H4 (cell line): Measurements from ENCODE around the gene STKLD1. TPM values are rescaled to one million over a fixed set of nuclear protein-coding genes. Genes with fewer than 3 reads are reported as not detected.
A peak's percentile ranks its signal among the peaks of the same experiment; 100 is the strongest.

Experiments
- DNase-seq: peaks from one replicate; pipeline ENCODE4 v3.0.0-alpha.2; 2015; ENCODE audit warnings: low spot score
- total RNA-seq: library from RNA; depleted of rRNA; stranded (reverse); fragments of >200 nt; shearing (Covaris generic); gene quantifications from 2 replicates; pipeline ENCODE4 v1.2.3, GENCODE V29; 2014

Gene STKLD1
- total RNA-seq, 1 experiment from 2014 or later = 1.0 TPM

DNA sequence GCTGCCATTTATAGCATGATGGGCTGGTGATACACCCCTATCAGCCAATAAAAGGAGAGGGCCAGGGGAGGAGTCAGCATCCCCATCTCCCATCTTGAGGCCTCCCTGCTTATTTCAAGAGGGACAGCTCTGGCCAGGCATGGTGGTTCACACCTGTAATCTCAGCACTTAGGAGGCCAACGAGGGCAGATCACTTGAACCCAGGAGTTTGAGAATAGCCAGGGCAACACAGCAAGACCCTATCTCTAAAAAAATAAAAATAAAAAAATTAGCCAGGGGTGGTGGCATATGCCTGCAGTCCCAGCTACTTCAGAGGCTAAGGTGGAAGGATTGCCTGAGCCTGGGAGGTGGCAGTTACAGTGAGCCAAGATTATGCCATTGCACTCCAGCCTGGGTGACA is 31.9 kb downstream of the STKLD1 start:
- no peak for DNase-seq

DNA sequence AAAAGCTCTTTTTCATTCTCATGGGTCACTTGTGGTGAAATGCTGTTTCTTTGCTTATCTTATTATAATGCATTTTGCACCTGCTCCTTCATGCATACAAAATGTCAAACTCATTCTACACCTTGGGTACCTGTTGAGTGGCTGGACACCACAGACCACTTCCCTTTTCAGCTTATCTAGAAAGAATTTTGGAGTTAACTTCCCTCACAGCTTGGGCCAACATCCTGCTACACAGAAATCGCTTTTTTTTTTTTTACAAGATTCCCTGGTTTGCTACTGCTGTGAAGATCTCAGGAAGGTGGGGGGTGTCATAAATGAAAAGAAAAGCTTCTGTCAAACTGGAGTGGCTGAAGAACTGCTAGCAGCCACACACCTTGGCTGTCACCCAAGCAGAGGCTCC is 39.0 kb downstream of the STKLD1 start:
- no peak for DNase-seq

DNA sequence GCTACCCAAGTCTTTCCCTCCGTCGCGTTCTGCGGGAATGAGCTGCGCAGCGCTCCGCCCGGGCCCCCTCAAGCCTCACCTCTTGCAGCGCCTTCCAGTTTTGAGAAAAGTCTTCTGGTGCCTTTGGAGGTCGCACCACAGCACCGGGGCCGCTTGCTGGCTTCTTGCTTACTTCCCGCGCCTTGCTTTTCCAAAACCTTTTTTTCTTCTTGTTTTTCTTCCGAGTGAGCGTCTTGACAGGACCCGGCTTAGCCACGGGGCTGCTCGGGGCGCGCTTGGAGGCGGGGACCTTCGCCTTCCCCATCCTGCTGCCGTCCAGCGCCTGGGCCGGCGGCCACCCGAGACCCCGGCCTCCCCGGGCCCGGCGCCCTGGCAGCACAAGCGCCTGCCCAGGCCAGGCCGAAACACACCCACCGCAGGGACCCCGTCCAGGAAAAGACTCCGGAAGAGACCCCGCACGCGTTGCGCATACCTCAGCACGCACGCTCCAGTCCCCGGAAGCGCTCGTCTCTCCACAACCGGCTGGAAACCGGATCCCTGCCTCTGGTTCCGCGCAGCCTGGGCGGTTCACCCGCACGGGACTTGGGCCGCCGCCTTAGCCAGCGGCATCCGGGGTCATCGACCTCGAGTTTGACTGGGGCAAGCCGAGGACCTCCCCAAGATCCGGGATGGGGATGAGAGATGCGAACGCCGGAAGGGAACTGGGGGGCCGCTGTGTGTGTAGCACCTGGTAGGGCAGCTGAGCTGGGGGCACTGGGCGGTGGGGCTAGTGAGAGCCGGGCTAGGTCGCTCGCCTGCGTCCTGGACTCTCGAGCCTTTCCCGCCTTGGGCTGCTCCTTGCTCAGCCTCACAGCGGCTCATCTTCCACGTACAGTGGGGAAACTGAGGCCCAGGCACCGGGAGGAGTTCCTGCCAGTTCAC is 41.6 kb downstream of the STKLD1 start, which contains the start of gene REXO4:
REXO4 (minus strand) TSS at position 470 of the 921 bp plus-strand sequence; CDS start at position 304, 166 bp downstream.
- peak; percentile 73 for DNase-seq

DNA sequence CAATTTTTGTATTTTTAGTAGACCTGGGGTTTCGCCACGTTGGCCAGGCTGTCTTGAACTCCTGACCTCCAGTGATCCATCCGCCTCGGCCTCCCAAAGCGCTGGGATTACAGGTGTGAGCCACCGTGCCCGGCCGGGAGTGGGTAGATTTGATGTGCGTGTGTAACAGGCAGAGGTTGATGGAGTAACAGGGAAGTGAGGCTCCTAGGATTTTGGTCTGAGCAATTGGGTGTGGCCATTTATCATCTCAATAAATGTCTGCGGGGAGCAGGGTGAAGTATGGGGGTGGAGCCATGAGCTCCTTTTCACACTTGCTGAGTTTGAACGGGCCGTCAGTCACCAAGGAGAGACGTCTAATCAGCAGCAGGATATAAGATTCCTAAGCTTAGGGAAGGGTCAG is 42.8 kb downstream of the STKLD1 start:
- DNase-seq = no peak

DNA sequence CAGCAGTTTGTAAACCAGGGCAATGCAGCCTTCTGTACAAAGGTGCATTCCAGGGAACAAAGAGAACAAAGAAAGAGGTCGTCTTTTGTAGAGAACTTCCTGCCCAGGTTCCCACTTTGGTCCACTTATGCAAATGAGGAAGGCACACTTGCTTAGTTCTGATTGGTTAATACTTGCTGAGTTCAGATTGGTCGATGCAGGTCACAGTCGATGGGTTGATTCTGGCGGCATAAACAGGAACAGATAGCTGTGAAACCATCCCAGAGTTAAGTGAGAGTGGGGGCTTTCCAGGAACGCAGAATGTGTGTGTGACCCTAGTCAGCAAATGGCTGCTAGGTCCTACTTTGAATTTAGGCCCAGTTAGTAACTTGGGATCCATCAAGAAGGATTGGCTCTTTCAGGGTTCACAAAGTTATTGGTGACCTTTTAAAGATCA is 44.2 kb downstream of the STKLD1 start:
- no peak for DNase-seq

DNA sequence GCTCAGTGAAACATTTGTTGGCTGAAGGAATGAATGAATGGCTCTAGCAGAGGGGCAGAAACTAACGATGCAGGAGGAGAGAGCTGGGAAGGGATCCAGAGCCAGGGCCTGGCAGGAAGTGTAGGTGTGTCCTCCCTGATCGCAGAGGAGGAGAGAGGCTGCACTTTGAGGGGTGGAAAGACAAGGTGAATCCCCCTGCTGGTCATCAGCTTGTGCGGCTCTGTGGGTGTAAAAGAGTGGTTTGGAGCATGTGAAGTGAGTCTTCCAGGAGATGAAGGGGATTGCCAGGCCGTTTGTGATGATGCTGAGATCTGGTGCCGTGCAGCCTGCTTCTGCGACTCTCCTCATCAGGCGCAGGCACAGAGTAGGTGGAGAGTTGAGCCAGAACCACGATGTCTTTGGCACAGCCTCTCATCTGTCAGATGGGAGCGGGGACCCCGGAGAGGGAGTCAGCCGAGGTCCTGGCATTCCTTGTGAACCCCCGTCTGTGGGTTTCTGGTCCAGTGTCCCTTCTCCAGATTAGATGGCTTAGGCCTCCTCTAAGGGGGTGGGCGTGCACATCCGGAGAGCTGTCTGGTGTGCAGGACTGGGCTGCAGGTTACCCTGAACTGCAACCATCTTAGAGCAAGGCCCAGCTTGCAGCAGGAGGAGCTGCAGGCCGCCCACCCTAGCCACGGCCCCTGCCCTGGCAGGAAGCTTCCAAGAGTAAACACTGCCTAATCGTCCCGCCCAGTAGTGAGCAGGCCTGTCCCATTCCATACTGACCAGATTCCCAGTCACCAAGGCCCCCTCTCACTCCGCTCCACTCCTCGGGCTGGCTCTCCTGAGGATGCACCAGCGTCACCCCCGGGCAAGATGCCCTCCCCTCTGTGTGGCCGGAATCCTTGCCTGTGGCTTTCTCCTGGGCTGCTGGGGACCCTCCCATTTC is 45.7 kb downstream of the STKLD1 start, which contains the start of gene ADAMTS13:
ADAMTS13 (plus strand) TSS at position 753 of the 928 bp plus-strand sequence; CDS start at position 830, 77 bp downstream.
- no peak for DNase-seq

DNA sequence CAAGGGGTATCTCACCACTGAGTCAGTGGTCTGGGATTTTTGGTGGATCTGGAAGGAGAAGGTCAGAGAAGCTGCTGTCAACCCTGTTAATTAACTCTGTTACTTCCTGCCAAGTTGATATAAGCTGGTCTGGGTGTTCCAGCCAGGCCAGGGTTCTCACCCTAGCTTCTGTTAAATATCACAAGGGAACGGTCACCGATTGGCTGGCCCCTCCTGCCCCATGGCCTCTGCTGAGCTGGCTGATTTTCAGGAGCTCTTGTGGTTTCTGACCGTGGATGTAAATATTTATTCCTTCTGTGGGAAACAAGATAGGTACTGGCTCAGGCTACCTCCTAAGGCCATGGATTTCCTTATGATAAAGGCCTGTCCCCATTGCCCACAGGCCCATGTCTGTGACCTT is 47.0 kb downstream of the STKLD1 start:
- DNase-seq = peak; percentile 72

DNA sequence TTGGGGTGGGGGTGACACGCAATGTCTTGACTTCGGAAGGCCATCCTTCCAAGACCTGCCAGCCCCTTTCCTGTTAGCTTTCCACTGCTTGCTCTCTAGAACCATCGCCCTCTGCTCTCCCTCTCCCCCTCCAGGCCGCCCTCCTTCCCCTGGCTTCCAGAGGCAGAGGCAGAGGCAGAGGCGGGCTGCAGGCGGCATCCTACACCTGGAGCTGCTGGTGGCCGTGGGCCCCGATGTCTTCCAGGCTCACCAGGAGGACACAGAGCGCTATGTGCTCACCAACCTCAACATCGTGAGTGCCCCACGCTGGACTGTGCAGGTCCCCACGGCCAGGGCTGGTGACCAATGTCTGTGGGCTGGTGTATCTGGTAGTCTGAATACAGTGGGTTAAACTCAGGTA is 48.0 kb downstream of the STKLD1 start:
- no peak for DNase-seq

DNA sequence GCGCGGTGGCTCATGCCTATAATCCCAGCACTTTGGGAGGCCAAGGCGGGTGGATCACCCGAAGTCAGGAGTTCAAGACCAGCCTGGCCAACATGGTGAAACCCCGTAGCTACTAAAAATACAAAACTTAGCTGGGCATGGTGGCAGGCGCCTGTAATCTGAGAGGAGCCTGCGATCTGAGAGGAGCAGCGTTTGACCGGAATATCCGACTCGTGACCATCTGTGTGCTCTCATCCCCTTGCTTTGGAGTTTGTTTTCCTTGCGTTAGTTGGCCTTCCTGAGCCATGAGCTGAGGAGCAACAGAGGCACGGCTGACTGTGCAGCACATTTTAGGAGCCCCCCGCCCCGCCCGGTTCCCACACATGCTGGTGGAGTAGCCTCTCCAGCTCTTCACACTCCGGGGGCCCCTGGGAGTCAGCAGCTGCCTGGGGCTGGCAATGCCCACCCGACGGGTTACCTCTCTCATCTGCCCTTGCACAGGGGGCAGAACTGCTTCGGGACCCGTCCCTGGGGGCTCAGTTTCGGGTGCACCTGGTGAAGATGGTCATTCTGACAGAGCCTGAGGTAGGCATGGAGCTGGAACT is 49.0 kb downstream of the STKLD1 start:
- no peak for DNase-seq

DNA sequence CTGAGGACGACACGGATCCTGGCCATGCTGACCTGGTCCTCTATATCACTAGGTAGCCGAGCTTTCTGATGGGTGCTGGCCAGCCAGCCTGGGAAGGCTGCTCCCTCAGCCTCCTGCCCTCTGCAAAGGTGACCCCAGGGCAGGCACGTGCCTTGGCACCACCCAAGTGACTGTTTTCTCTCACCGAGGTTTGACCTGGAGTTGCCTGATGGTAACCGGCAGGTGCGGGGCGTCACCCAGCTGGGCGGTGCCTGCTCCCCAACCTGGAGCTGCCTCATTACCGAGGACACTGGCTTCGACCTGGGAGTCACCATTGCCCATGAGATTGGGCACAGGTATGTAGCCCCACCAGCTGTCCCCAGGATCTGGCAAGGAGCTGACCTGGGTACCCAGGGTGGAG is 49.8 kb downstream of the STKLD1 start:
- DNase-seq = no peak

DNA sequence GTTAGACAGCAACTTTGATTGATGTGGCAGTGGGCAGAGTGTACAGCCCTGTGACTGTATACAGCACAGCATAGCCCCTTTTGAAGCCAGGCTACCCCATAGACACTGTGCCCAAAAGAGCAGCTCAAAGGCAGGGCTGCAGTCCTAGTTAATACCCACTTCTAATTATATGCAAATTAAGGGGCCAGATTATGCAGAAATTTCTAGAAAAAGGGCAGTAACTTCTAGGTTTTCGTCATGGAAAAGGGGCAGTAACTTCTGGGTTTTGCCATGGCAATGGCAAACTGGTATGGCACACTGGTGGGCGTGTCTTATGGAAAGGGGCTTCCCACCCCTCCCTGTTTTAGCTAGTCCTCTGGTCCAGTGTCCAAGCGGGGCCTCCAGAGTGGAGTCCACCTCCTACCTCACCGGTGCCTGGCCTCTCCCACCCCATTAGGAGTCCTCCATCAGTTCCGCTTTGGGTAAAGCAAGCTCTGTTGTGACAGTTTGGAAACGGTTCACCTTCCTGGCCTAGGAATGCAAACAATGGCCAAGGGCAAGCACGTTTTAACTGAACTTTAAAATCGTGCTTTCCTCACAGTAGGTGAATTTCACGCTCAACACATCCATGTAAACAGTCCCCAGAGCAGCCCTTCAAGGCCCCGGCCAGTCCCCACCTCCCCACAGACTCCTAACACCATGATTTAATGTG is 51.6 kb downstream of the STKLD1 start:
- DNase-seq = no peak

DNA sequence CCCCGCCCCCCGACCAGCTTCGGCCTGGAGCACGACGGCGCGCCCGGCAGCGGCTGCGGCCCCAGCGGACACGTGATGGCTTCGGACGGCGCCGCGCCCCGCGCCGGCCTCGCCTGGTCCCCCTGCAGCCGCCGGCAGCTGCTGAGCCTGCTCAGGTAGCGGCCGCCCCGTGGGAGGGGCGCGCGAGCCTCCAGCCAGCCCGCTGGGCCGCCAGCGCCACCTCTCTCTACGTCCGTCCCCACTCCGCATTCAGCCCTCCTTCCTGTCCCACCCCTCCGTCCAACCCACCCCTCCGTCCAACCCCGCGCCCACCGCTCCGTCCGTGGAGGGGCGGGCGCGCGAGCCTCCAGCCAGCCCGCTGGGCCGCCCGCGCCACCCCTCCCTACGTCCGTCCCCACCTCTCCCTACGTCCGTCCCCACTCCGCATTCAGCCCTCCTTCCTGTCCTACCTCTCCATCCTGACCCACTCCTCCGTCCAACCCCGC is 52.5 kb downstream of the STKLD1 start:
- DNase-seq = no peak

DNA sequence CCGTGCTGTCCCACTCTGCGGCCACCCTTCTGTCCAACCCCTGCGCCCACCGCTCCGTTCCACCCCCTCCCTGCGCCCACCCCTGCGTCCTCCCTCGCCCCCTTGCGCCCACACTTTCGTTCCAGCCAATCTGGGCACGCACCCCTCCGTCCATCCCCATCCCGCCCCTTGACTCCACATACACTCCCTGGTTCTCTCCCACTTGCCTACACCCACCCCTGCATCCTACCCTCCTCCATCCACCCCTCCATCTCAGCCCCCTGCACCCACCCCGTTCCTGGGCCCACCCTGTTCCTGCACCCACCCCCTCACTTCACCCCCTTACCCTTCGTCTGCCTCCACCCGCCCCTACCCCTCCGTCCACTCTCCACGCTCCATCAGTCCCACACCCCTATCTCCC is 53.0 kb downstream of the STKLD1 start:
- no peak for DNase-seq

DNA sequence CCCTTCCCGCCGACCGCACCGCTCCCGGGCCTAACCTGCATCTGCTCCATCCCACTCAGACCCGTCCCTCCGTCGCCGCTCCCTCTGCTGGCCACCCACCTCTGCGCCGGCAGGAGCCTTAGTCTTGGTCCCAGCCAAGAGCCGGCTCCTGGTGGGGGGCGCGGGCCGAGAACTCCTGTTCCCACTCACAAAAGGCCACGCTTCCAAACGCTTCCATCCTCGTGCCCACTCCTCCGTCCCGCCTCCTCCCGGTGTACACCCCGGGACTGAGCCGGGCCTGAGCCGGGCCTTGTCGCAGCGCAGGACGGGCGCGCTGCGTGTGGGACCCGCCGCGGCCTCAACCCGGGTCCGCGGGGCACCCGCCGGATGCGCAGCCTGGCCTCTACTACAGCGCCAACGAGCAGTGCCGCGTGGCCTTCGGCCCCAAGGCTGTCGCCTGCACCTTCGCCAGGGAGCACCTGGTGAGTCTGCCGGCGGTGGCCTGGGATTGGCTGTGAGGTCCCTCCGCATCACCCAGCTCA is 53.5 kb downstream of the STKLD1 start:
- no peak for DNase-seq

DNA sequence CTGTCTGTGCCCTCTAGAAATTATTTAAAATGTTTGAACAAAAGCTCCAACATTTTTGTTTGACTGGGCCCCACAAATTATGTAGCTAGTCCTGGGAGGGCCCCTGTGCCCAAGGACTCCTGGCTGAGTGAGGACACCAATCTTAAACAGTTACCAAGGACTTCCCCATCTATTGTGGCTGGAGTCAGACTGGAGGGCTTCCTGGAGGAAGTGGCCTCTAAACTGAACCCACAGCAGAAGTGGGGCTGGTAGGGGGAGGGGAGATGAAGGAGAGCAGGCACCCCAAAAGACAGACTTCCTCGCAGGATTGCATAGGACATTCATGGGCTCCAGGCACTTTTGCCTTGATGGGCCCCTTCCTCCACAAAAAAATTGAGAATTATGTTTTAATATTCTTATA is 54.1 kb downstream of the STKLD1 start:
- no peak for DNase-seq

DNA sequence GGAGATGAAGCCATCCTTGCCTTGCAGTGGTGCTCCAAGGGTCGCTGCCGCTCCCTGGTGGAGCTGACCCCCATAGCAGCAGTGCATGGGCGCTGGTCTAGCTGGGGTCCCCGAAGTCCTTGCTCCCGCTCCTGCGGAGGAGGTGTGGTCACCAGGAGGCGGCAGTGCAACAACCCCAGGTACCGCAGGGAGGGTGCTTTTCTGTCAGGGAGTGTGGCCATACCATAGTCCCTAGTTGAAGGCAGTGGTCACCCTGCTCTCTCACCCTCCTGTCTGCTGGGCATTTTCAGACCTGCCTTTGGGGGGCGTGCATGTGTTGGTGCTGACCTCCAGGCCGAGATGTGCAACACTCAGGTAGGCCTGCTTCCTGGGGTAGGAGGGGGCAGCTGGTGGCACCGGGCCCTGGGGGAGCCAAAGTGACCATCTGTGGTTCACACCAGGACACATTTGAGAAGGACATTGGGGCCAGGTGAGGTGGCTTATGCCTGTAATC is 57.2 kb downstream of the STKLD1 start:
- no peak for DNase-seq

DNA sequence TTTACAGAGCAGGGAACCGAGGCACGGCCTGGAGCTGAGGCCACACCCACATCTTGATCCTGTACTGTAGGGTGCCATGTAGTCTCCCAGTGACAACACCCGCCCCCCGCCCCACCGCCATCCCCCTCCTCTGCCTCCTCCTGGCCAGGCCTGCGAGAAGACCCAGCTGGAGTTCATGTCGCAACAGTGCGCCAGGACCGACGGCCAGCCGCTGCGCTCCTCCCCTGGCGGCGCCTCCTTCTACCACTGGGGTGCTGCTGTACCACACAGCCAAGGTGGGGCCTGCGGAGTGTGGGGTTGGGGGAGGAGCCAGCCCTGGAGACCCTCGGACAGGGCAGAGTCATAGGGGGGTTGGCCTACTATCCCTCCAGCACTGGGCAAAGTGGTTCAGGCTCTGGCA is 60.5 kb downstream of the STKLD1 start:
- no peak for DNase-seq

DNA sequence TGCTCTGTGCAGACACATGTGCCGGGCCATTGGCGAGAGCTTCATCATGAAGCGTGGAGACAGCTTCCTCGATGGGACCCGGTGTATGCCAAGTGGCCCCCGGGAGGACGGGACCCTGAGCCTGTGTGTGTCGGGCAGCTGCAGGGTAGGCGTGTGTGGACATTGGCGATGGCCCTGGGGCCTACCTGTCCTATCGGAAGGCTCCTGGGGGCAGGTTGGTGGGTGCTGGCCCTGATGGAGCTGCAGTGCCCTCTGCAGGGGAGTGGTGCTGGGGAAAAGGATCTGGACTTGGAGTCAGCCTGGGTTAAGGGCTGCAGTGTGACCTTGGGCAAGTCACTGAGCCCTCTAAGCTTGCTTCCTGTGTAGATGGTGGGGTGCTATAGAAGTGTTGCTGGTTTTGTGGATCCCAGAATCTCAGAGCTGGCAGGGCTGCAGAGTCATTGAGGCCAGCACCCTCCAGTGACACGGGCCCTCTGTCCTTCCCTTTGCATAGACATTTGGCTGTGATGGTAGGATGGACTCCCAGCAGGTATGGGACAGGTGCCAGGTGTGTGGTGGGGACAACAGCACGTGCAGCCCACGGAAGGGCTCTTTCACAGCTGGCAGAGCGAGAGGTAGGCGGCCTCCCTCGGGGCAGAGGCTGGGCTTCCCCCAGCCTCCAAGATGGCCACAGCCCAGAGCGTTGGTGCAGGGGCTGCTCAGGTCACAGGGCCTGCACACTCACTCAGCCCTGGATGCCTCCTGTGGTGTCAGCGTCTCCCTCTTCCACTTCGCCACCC is 61.8 kb downstream of the STKLD1 start:
- no peak for DNase-seq

DNA sequence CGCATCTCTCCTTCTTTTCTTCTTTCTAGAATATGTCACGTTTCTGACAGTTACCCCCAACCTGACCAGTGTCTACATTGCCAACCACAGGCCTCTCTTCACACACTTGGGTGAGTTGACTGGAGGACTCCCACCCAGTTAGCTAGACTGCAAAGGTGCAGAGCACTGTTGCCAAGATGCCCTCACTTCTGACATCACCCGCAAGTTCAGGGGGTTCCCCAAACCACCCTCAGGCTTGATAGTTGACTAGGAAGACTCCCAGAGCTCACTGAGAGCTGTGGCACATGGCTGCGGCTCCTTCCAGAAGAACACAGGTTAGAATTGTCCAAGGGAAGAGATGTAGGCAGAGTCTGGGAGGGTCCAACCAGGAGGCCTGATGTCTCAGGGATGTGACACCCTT is 63.2 kb downstream of the STKLD1 start:
- DNase-seq = no peak

DNA sequence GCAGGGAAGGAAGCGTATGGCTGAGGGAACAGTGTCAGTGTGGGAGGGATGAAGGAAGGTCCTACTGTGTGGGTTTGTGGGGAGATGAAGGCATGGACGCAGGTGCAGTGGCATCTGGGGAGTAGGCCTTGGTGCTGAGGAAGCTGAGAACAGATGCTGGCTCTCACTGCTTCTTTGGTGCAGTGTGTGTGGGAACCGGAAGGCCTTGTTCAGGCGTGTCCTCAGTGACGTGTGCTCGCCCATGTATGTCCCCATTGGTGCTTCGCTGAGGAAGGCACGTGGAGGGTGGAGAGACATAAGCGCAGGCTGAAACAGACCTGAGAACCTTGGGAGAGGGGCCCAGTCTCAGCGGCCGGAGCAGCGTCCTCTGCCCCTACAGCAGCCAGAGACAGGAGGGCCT is 64.7 kb downstream of the STKLD1 start:
- no peak for DNase-seq
